Measurements from ENCODE around the gene SAFB.
A peak's percentile ranks its signal among the peaks of the same experiment; 100 is the strongest.

SAFB gene

DNA sequence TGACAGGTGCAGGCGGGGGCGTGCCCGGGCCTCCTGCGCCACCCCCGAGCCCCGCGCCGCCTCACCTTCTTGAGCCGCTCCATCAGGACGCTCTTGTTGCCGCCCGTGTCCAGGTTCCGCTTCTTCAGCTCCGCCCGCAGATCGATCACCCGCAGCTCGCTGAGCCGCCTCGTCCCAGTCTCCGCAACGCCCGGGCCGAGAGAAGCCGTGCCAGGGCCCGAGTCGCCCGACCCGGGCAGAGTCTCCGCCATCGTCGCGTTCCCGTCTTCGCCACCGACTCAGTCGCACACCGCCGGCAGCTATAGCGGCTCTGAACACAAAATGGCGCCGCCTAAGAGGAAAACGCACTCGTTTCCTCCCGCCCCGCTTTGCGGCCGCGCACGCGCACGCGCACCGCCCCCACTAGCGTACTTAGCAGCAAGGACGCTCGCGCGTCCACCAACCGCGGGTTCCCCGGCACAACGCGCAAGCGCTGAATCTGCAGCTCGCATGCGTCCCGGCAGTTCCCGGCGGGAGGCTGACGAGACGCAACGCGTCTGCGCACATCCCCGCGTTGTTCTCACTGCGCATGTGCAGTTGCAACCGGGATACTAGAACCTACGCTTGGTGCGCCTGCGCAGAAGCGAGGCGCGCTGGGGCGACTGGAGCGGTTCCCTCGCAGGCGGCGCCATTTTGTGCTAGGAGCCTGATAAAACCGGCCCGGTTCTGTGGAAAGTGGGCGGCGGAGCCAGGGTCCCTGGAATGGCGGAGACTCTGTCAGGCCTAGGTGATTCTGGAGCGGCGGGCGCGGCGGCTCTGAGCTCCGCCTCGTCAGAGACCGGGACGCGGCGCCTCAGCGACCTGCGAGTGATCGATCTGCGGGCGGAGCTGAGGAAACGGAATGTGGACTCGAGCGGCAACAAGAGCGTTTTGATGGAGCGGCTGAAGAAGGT, at the start of gene SAFB, which contains the start of gene SAFB2:
Gene SAFB, plus strand, starts transcription at position 619 of the 932 bp plus-strand sequence. Its CDS starts 123 bp downstream, at position 742.
Gene SAFB2, minus strand, starts transcription at position 312 of the 932 bp plus-strand sequence. Its CDS starts 61 bp downstream, at position 251.
- peak; percentile 99 for DNase-seq (ENCODE audit: low spot score)

GRCh38 chr19:5575590-5575989, 47.3 kb upstream of the SAFB start:
- no peak for DNase-seq (ENCODE audit: low spot score)

DNA sequence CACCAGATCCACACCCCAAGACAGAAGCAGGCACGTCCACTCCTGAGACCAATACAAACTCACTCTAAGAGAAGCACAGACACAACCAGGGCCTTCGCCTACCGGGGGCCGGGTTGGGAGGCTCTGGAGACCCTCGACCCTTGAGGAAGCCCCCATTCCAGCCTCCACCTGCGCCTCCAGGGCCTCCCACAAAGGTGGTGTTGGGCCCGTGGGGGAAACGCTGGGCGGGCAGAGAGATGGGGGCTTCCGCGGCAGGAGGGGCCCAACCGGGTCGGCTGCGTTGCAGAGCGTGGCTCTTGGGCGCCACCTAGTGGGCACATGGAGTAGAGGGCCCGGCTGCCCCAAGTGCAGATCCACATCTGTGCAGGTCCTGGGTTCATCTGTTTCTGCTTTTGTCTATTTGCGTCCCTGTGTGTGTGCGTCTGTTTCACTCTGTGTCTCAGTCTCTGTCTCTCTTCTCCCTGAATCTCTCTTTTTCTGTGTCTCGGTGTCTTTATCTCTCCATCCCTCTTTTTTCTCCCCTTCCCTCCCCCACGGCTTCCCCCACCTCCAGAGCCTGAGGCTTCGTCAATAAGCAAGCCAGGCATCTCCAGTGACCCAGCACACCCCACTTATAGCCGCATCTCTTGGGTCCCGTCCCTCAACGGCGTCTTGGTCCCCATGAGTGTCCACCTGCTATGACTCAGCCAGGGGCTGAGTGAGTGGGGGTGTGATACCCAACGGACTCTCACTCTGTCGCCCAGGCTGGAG, 44.6 kb upstream of the SAFB start:
- peak; percentile 45 for DNase-seq (ENCODE audit: low spot score)

- no peak for DNase-seq (ENCODE audit: low spot score)
Observed at GRCh38 chr19:5579286-5579685, 43.6 kb upstream of the SAFB start.

DNA sequence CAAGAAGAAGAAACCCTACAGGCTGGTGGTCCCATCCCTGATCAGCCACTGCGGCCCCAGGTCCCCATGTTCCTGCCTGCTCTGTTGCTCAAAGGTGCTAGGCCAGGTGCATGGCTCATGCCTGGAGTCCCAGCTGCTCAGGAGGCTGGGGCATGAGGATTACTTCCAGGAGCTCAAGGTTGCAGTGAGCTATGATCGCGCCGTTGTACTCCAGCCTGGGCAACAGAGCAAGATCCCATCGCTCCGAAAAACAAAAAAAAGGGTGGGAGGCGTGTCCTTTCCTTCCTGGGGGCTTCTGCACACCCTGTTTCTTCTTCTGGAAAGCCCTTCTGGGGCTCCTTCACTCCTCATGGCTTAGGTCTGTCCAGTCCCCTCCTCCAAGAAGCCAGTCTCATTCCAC, 43.2 kb upstream of the SAFB start:
- no peak for DNase-seq (ENCODE audit: low spot score)

GRCh38 chr19:5580161-5580571, 42.7 kb upstream of the SAFB start:
- DNase-seq (ENCODE audit: low spot score): no peak

GRCh38 chr19:5585461-5586299, 37.2 kb upstream of the SAFB start:
- no peak for DNase-seq (ENCODE audit: low spot score)

DNA sequence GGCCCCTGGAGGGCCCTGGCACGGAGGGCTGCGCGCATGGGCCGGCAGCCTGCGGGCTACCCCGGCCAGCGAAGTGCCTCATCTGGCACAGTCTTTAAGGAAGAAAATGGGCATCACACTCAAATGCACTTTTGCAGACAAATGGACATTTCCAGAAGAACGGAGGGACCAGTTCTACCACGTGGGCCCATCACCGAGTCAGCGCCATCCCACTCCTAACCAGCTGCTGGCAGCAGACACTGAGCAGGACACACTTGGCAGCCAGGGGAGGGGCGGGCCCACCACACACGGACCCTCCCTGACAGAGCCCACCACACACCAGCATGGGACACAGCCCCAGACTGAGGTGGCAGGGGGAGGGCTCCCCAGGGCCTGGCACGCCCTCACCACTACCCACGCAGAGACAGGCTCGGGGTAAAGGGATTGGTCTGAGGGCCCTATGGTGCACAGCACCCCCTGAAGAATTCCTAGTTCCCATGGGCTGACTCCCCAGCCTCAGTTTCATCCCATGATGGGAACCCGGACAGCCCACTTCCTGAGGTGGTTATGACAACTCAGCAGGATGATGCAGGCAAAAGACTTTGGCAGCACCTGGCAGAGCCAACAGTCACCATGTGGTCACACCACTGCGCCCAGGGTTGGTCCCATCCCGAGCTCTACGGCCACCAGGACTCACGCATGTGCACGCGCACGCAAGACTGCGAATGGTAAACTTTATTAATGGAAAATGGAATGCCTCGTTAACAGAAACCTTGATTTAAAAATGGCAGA, 36.4 kb upstream of the SAFB start:
- no peak for DNase-seq (ENCODE audit: low spot score)

DNA sequence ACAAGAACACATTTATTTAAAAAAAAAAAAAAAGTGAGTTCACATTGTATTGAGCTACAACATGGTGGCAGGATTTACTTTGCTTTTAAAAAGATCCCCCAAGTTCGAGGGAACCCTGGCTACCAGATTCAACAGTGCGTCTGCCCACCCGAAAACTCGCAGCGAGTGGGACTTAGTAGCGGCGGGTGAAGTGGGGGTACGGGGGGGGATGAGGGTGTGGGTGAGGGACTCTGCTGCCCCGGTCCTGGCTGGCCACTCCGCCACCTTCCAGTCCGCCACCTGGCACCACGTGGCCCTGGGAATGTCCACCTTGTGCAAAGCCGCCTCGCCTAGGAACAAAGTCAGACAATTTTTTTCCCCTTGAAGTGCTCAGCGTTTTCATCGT, 35.8 kb upstream of the SAFB start:
- no peak for DNase-seq (ENCODE audit: low spot score)

DNA sequence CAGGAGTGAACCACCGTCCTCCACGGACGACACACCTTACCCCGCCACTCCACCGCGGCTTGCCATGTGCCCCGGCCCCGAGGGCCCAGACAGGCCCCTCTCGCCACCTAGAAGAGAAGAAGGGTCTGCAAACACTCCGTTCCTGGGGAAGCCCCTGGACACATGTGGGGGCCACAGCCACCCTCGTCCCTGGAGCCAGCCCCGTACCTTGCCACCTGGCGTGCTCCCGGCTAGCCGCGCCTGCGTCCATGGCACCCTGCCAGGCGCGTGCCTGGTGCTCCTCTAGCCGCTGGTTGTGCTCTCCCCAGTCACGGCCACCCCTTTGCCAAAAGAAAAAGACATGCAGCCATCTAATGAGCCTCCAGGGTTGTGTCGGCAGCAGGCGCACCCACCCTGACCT, 35.2 kb upstream of the SAFB start:
- DNase-seq (ENCODE audit: low spot score): no peak

- no peak for DNase-seq (ENCODE audit: low spot score)
Observed at GRCh38 chr19:5588441-5588840, 34.4 kb upstream of the SAFB start.

GRCh38 chr19:5588906-5589676, 33.8 kb upstream of the SAFB start:
- no peak for DNase-seq (ENCODE audit: low spot score)

GRCh38 chr19:5590151-5590864, 32.6 kb upstream of the SAFB start:
- no peak for DNase-seq (ENCODE audit: low spot score)

DNA sequence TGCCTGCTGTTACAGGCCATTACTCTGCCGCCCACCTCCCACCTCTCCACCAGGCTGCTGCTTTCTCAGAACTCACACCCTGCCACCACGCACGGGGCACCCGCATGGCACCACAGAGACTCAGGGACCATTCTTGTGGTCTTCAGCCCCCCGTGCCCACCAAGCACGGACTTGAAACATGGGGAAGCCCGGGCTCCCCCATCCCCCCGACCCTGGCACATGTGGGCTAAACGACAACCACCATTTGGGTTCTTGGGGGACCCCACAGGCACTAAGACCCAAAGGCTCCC, 32.1 kb upstream of the SAFB start:
- no peak for DNase-seq (ENCODE audit: low spot score)

GRCh38 chr19:5591476-5591875, 31.4 kb upstream of the SAFB start:
- DNase-seq (ENCODE audit: low spot score): no peak

DNA sequence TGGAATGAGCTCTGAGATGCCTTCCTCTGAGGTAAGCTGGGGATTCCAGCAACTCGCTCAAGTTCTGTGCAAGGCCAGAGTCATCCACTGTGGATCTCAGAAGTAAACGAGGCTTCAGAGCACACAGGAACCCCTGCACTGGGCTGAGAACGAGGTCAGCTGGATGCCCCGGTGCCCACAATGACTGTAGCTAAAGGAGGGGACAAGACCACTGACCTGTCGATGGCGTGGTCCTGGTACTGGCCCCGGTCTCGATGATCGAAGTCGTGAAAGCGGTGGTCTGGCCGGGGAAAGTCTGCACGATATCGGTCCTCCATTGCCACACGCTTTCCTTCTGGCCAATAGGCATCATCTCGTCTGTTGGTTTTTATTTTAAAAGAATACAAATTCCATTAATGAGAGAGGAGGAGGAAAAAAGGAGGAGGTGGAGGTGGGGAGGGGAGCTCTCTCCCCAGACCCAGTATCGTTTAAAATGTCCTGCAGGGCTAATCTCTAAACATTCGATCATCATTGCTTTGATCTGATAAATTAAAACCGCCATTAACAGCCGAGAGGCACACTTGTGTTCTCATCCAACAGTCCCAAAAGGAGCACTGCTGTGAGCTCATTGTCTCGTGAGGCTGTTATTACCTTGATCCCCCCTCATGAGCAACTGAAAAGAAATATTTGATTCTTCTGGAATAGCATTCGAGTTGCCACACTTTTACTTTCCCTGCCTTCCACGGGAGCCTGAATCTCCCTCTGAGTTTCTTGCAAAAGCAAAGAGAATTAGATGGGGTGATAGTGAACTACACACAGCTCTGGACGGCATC, 30.1 kb upstream of the SAFB start:
- no peak for DNase-seq (ENCODE audit: low spot score)

DNA sequence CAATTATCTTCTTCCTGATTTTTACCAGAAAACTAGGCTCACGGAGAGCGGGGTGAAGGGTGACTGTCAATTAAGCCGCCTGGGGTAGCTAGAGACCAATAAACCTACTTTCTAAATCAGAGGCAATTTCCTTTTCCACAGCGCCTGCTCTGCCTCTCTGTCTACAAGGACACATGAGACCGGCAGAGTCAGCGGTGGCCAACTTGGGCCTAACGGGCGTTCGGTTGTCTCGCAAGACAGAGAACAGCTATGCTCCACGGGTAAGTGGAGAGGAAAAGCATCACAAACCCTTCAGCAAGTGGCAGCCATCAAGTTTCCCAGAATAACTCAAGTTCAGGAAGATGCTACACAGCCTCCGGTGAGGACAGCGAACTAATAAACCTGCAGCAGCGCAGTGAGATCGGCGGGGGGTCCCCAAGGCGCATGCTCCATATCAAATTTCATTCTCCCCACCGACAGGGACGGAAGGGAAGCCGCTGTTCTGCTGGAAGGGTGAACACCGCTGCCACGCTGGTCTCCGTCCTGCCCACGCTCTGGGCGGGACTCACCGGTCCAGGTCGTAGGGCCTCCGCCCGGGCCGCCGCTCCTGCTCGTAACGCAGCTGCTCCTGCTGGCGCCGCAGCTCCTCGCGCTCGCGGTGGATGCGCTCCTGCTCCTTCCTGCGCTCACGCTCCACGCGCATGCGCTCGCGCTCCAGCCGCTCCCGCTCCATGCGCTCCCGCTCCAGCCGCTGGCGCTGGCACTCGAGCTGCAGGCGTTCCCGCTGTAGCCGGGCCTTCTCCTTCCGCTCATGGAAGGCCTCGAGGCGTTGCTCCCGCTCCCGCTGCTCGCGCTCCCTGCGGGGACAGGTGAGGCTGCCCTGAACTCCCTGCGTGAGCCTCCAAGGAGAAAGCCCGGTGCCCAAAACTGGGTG, 29.3 kb upstream of the SAFB start:
- no peak for DNase-seq (ENCODE audit: low spot score)

DNA sequence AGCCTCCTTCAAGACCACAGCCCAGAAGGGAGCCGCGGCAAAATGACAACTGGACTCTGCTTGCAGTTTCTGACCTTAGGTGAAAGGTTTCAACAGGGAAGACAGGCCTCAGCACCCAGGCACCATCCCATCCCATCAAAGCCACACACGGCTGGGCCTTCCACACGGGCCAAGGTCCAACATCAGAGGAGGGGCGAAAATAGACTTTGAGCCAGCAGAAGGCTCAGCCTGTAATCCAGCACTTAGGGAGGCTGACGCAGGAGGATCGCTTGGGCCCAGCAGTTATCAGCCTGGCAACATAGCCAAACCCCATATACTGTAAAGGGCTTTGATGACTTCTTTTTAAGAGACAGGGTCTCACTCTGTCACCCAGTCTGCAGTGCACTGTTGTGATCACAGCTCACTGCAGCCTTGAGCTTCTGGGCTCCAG, 28.3 kb upstream of the SAFB start:
- DNase-seq (ENCODE audit: low spot score): no peak
